ENCODE measurements around the gene GMPPA.

GMPPA gene

DNA sequence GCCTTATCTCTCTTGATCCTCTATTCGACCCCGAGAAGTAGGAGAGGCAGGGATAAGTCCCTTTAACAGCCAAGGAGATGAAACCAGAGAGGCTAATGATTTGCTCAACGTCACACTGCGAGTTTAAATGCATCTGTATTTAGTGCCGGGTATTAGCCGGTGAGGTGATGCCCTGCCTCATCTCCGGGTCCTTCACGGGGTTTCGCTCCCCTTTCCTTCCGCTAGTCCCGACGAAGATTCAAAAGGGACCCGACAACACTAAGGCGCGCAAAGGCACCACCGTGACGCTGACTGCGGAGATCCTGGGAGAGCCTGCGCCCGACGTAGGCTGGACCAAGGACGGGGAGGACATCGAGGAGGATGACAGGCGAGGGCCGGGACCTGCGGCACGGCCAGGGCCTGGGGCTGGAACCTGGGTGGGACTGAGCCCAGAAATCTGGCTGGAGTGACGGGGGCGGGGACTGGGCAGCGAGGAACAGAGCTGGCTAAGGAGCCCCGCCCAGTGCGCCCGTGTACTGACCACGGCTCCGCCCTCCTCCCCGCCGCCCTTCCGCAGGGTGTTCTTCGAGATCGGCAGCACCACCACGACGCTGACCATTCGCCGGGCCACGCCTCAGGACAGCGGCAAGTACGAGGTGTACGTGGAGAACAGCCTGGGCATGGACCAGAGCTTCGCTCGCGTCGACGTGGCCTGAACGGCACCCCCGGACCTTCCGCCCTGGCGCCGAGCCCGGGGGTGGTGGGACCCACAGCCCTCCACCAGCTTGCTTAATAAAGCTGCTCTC, 1.0 kb upstream of the GMPPA start:
- Histone ChIP-seq H3K4me2 (ENCODE audit: low read length) (peak overlapping the region; percentile 88), H3K36me3 (ENCODE audit: control insufficient read depth, insufficient read depth, low read length) (no peaks in the 10 kb centered on the region), H3K4me1 (peaks cover 13% of the 10 kb centered on the region), H2AFZ (peak overlapping the region; percentile 70), H3K9me3 (ENCODE audit: control insufficient read depth, low read length) (no peaks in the 10 kb centered on the region), H3K9ac (no peak overlapping the region), H3K27ac (peak overlapping the region; percentile 68), H3K27me3 (ENCODE audit: control insufficient read depth, insufficient read depth, low read length) (no peaks in the 10 kb centered on the region), H3K4me3 (ENCODE audit: low read depth, low read length) (peak overlapping the region; percentile 82), H3K79me2 (no peaks in the 10 kb centered on the region)
- TF ChIP-seq, protein P1, sequence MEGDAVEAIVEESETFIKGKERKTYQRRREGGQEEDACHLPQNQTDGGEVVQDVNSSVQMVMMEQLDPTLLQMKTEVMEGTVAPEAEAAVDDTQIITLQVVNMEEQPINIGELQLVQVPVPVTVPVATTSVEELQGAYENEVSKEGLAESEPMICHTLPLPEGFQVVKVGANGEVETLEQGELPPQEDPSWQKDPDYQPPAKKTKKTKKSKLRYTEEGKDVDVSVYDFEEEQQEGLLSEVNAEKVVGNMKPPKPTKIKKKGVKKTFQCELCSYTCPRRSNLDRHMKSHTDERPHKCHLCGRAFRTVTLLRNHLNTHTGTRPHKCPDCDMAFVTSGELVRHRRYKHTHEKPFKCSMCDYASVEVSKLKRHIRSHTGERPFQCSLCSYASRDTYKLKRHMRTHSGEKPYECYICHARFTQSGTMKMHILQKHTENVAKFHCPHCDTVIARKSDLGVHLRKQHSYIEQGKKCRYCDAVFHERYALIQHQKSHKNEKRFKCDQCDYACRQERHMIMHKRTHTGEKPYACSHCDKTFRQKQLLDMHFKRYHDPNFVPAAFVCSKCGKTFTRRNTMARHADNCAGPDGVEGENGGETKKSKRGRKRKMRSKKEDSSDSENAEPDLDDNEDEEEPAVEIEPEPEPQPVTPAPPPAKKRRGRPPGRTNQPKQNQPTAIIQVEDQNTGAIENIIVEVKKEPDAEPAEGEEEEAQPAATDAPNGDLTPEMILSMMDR (IDR thresholded peaks at IDR 0.05), result no peak

DNA sequence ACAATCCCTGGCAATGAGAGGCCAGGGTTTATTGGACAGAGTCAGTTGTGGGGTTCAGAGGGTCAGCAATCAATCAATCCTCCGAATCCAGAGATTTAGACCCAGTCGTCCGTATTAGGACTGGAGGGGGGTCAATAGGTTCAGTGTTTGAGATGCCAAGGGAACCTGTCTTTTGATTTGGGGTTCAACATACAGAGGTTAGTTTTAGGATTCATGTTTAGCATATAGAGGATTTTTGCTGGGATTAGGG, 292 bp downstream of the GMPPA start:
- Histone ChIP-seq H2AFZ (peak overlapping the region; percentile 70), H3K9ac (no peak overlapping the region), H3K4me3 (ENCODE audit: low read depth, low read length) (peak overlapping the region; percentile 82), H3K9me3 (ENCODE audit: control insufficient read depth, low read length) (no peaks in the 10 kb centered on the region), H3K79me2 (no peaks in the 10 kb centered on the region), H3K4me2 (ENCODE audit: low read length) (peak overlapping the region; percentile 88), H3K4me1 (peaks cover 13% of the 10 kb centered on the region), H3K36me3 (ENCODE audit: control insufficient read depth, insufficient read depth, low read length) (no peaks in the 10 kb centered on the region), H3K27ac (peak overlapping the region; percentile 68), H3K27me3 (ENCODE audit: control insufficient read depth, insufficient read depth, low read length) (no peaks in the 10 kb centered on the region)
- TF ChIP-seq, protein P1 (IDR thresholded peaks at IDR 0.05), result no peak

DNA sequence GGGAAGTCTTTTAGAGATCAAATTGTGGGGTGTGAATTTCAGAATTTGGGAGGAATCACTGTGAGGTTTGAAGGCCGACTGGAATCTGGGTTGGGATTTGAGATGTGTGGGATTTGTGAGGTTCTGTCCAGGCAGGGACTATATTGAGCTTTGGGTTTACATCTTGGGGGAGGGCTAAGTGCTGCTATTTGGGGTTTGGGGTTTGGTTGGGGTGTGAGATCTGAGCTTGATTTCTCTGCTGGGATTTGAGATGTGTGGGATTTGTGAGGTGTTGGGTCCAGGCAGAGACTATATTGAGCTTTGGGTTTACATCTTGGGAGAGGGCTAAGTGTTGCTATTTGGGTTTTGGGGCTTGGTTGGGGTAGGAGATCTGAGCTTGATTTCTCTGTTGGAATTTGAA, 864 bp downstream of the GMPPA start:
- Histone ChIP-seq H3K27ac (no peak overlapping the region), H3K4me1 (peaks cover 13% of the 10 kb centered on the region), H3K79me2 (no peaks in the 10 kb centered on the region), H3K4me3 (ENCODE audit: low read depth, low read length) (peak overlapping the region; percentile 82), H3K36me3 (ENCODE audit: control insufficient read depth, insufficient read depth, low read length) (no peaks in the 10 kb centered on the region), H3K9ac (no peak overlapping the region), H3K27me3 (ENCODE audit: control insufficient read depth, insufficient read depth, low read length) (no peaks in the 10 kb centered on the region), H2AFZ (no peak overlapping the region), H3K9me3 (ENCODE audit: control insufficient read depth, low read length) (no peaks in the 10 kb centered on the region), H3K4me2 (ENCODE audit: low read length) (peak overlapping the region; percentile 88)
- TF ChIP-seq, protein P1 (IDR thresholded peaks at IDR 0.05), result no peak

DNA sequence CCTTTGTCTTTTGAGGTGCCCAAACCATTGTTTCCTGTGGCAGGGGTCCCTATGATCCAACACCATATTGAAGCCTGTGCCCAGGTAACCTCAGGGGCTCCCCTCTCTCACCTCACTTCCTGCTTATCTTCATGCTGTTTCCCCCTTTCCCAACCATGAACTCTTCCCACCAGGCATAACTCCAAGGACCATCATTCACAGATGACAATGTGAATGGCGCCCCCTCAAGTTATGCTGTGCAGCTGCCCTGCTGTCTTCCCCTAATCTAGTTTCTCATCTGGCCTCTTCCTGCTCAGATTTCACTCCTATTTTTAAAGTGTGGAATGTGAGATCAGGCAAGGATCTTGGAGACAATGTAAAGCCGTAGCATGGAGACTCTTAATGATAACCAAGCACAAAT, 1.4 kb downstream of the GMPPA start:
- Histone ChIP-seq H3K4me3 (ENCODE audit: low read depth, low read length) (no peak overlapping the region), H3K36me3 (ENCODE audit: control insufficient read depth, insufficient read depth, low read length) (no peaks in the 10 kb centered on the region), H3K27me3 (ENCODE audit: control insufficient read depth, insufficient read depth, low read length) (no peaks in the 10 kb centered on the region), H3K4me1 (peaks cover 13% of the 10 kb centered on the region), H3K9me3 (ENCODE audit: control insufficient read depth, low read length) (no peaks in the 10 kb centered on the region), H3K79me2 (no peaks in the 10 kb centered on the region), H3K9ac (no peak overlapping the region), H3K4me2 (ENCODE audit: low read length) (peak overlapping the region; percentile 7), H2AFZ (no peak overlapping the region), H3K27ac (no peak overlapping the region)
- TF ChIP-seq, protein P1 (IDR thresholded peaks at IDR 0.05), result peak; percentile 30

DNA sequence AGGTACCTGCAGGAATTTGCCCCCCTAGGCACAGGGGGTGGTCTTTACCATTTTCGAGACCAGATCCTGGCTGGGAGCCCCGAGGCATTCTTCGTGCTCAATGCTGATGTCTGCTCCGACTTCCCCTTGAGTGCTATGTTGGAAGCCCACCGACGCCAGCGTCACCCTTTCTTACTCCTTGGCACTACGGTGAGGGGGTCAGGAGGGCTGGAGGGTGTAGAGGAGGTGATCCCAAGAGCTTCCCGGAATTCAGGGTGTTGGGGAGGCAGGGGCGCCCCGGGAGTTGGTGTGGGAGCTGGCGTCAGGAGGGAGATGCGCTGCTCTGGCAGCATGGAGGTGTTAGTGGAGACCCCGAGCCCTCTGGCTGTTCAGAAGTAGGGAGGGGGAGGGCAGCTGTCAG, 3.2 kb downstream of the GMPPA start:
- Histone ChIP-seq H3K36me3 (ENCODE audit: control insufficient read depth, insufficient read depth, low read length) (no peaks in the 10 kb centered on the region), H3K79me2 (no peaks in the 10 kb centered on the region), H3K27ac (no peak overlapping the region), H2AFZ (no peak overlapping the region), H3K27me3 (ENCODE audit: control insufficient read depth, insufficient read depth, low read length) (no peaks in the 10 kb centered on the region), H3K4me3 (ENCODE audit: low read depth, low read length) (no peak overlapping the region), H3K9me3 (ENCODE audit: control insufficient read depth, low read length) (no peaks in the 10 kb centered on the region), H3K4me1 (peaks cover 13% of the 10 kb centered on the region), H3K9ac (no peak overlapping the region), H3K4me2 (ENCODE audit: low read length) (no peak overlapping the region)
- TF ChIP-seq, protein P1 (IDR thresholded peaks at IDR 0.05), result no peak
